ENCODE measurements around the gene NEUROD1. TPM values are rescaled to one million over a fixed set of nuclear protein-coding genes. Genes with fewer than 3 reads are reported as not detected.

Gene NEUROD1
- total and polyA plus RNA-seq, 2 experiments from 2014 or later = 0.53 to 1.3 TPM

DNA sequence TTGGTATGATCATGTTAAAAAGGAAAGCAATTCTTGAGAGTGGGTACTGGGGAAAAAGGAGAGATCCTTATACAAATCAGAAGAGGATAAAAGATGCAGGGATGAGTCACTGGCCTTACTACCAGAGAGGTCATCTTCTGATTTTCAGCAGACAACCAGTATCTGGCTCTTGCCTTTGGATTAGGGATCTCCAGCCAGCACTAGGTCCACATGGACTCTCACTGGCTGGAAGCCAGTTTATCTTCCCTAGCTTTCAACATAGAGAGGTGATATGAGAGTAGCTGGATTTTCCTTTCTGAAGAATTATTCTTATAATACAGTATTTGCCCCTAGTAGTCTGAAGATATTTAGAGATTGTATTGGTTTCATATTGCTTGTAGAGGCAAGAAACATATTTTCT, 53.6 kb downstream of the NEUROD1 start:
- Histone ChIP-seq H3K27ac (no peak overlapping the region), H3K9me3 (ENCODE audit: low read depth) (no peaks in the 10 kb centered on the region), H2AFZ (no peak overlapping the region), H3K9me2 (replicated peaks; ENCODE audit: insufficient read depth) (no peaks in the 10 kb centered on the region), H3K4me3 (no peak overlapping the region), H3K79me2 (no peaks in the 10 kb centered on the region), H3K36me3 (replicated peaks; ENCODE audit: insufficient read depth, low read depth) (no peaks in the 10 kb centered on the region), H4K20me1 (ENCODE audit: insufficient read depth, poor library complexity, severe bottlenecking) (no peaks in the 10 kb centered on the region), H3K4me1 (ENCODE audit: insufficient read depth) (peaks cover 4% of the 10 kb centered on the region), H3K27me3 (no peaks in the 10 kb centered on the region), H3K4me2 (no peak overlapping the region)
- DNase-seq (ENCODE audit: low spot score) = no peak
- TF ChIP-seq EZH2 (IDR thresholded peaks at IDR 0.05; ENCODE audit: borderline replicate concordance) = no peak
- TF ChIP-seq, protein P1, sequence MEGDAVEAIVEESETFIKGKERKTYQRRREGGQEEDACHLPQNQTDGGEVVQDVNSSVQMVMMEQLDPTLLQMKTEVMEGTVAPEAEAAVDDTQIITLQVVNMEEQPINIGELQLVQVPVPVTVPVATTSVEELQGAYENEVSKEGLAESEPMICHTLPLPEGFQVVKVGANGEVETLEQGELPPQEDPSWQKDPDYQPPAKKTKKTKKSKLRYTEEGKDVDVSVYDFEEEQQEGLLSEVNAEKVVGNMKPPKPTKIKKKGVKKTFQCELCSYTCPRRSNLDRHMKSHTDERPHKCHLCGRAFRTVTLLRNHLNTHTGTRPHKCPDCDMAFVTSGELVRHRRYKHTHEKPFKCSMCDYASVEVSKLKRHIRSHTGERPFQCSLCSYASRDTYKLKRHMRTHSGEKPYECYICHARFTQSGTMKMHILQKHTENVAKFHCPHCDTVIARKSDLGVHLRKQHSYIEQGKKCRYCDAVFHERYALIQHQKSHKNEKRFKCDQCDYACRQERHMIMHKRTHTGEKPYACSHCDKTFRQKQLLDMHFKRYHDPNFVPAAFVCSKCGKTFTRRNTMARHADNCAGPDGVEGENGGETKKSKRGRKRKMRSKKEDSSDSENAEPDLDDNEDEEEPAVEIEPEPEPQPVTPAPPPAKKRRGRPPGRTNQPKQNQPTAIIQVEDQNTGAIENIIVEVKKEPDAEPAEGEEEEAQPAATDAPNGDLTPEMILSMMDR (IDR thresholded peaks at IDR 0.05; ENCODE audit: poor library complexity) = no peak

Other genes with a start within 250 kb of the NEUROD1 start
- gene ITGA4, start 223.1 kb downstream of the NEUROD1 start, total RNA-seq = 4.1 and 6.3 TPM in 2 replicates
- 1.8 and 1.9 TPM in 2 replicates for gene ITGA4, start 223.1 kb downstream of the NEUROD1 start, polyA plus RNA-seq
- gene CERKL, start 23.4 kb downstream of the NEUROD1 start, total RNA-seq = 1.1 and 2.3 TPM in 2 replicates
- gene CERKL, start 23.4 kb downstream of the NEUROD1 start, polyA plus RNA-seq = 1.9 and 2.0 TPM in 2 replicates
- gene ITPRID2, start 211.2 kb upstream of the NEUROD1 start, total RNA-seq = 183 and 184 TPM in 2 replicates
- 37.4 and 52.5 TPM in 2 replicates for gene ITPRID2, start 211.2 kb upstream of the NEUROD1 start, polyA plus RNA-seq